Fibroblast of lung (primary cell): ENCODE data around the gene ATG7. TPM values are rescaled to one million over a fixed set of nuclear protein-coding genes. Genes with fewer than 3 reads are reported as not detected.
A peak's percentile ranks its signal among the peaks of the same experiment; 100 is the strongest.

Experiments used
- DNase-seq, 2 donors: peaks; one replicate each; pipeline versions ENCODE4 v3.0.0 to v3.0.0-alpha.2; 2010; ENCODE audit warnings: low read depth in 2 of 2
- H2AFZ ChIP-seq: 2 replicates; pipeline ENCODE4 v1.5.1; 2012; ENCODE audit warnings: low read length, control low read depth, inconsistent platforms
- H3K27ac ChIP-seq: 2 replicates; pipeline ENCODE4 v1.5.1; 2011; ENCODE audit warnings: low read length, control low read depth; ENCODE audit not compliant: insufficient read depth
- H3K27me3 ChIP-seq: 2 replicates; pipeline ENCODE4 v1.5.1; 2011; ENCODE audit warnings: mild to moderate bottlenecking, low read length; ENCODE audit not compliant: control insufficient read depth, insufficient read depth
- H3K36me3 ChIP-seq: 2 replicates; pipeline ENCODE4 v1.5.1; 2011; ENCODE audit warnings: low read length; ENCODE audit not compliant: control insufficient read depth, insufficient read depth
- H3K4me1 ChIP-seq: 2 replicates; pipeline ENCODE4 v1.5.1; 2011; ENCODE audit warnings: low read length; ENCODE audit not compliant: control insufficient read depth, insufficient read depth; ENCODE audit errors: extremely low read depth
- H3K4me2 ChIP-seq: 2 replicates; pipeline ENCODE4 v1.5.1; 2011; ENCODE audit warnings: low read length, control low read depth; ENCODE audit not compliant: insufficient read depth; ENCODE audit errors: extremely low read depth
- H3K4me3 ChIP-seq, 4 experiments: fragments of 200-600 bp in 1 of 4; sonication (generic) in 1 of 4; replicated peaks in 1 of 4; 2 replicates each; pipeline ENCODE4 v1.5.1; 2011 to 2016; ENCODE audit warnings: low read length in 4 of 4, low read depth in 3 of 4, mild to moderate bottlenecking in 3 of 4, control low read depth in 2 of 4, inconsistent platforms in 1 of 4, mixed read lengths in 1 of 4; ENCODE audit not compliant: insufficient read depth in 1 of 4; ENCODE audit errors: control extremely low read depth in 1 of 4
- H3K79me2 ChIP-seq: 2 replicates; pipeline ENCODE4 v1.5.1; 2012; ENCODE audit warnings: mild to moderate bottlenecking, low read length, inconsistent platforms; ENCODE audit not compliant: control insufficient read depth, insufficient read depth
- H3K9ac ChIP-seq: 2 replicates; pipeline ENCODE4 v1.5.1; 2011; ENCODE audit warnings: mild to moderate bottlenecking, low read length, control low read depth; ENCODE audit not compliant: insufficient read depth
- H3K9me3 ChIP-seq: 2 replicates; pipeline ENCODE4 v1.5.1; 2012; ENCODE audit warnings: low read depth, low read length; ENCODE audit not compliant: control insufficient read depth, insufficient read depth
- H4K20me1 ChIP-seq: 2 replicates; pipeline ENCODE4 v1.5.1; 2011; ENCODE audit warnings: low read length; ENCODE audit not compliant: control insufficient read depth, insufficient read depth; ENCODE audit errors: extremely low read depth
- EZH2 ChIP-seq: IDR thresholded peaks from 2 replicates; pipeline ENCODE4 v1.5.1; 2012; ENCODE audit warnings: low read length, control low read depth, mild to moderate bottlenecking; ENCODE audit errors: missing control alignments
- polyA plus RNA-seq, 2 donors: library from polyadenylated mRNA; depleted of rRNA in 1 of 2; stranded (reverse) in 1 of 2; unstranded in 1 of 2; fragments of >200 nt; gene quantifications; 2 replicates each; pipeline ENCODE4 v1.2.1, GENCODE V29; 2011 to 2012; ENCODE audit warnings: missing spikeins in 1 of 2
- total RNA-seq: library from RNA; depleted of rRNA; stranded (reverse); fragments of >200 nt; gene quantifications from 2 replicates; pipeline ENCODE4 v1.2.1, GENCODE V29; 2014
- TF ChIP-seq, protein P1 (sequence below), 2 donors: IDR thresholded peaks in 1 of 2; conservative IDR thresholded peaks in 1 of 2; 1 replicate in 1 of 2; 2 replicates in 1 of 2; pipeline ENCODE4 v1.5.1; 2011 to 2012; ENCODE audit warnings: low read length in 2 of 2, control low read depth in 1 of 2, inconsistent platforms in 1 of 2, low read depth in 1 of 2, mild to moderate bottlenecking in 1 of 2

The ATG7 gene
- total and polyA plus RNA-seq, 2 donors (not counting 1 experiment from before 2014, with no cell fraction given): 50.8 to 56.5 TPM

DNA sequence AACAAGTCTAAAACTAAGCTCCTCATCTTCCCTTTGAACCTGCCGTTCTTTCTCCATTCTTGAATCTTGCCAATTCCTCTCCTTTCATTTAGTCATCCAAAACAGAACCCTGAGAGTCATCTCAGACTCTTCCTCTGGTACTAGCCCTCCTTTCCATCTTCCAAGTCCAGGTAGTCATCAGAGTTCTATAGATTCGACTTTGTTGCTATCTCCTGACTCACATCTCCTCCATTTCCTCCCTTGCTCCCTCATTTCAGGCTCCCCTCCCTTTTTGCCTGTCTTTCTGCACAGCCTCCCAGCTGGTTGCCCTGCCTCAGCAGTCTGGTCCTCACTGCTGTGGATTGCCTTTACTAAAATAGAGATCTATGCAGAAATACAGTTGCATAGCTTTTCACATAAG, 4.7 kb downstream of the ATG7 start:
- Histone ChIP-seq H3K27ac (no peak overlapping the region), H4K20me1 (no peaks in the 10 kb centered on the region), H3K79me2 (peaks cover 67% of the 10 kb centered on the region), H3K9me3 (no peaks in the 10 kb centered on the region), H3K4me2 (no peak overlapping the region), H3K9ac (no peak overlapping the region), H3K4me3 (no peak overlapping the region), H3K4me1 (peaks cover 11% of the 10 kb centered on the region), H2AFZ (no peak overlapping the region), H3K27me3 (no peaks in the 10 kb centered on the region), H3K36me3 (no peaks in the 10 kb centered on the region)
- TF ChIP-seq, protein P1, sequence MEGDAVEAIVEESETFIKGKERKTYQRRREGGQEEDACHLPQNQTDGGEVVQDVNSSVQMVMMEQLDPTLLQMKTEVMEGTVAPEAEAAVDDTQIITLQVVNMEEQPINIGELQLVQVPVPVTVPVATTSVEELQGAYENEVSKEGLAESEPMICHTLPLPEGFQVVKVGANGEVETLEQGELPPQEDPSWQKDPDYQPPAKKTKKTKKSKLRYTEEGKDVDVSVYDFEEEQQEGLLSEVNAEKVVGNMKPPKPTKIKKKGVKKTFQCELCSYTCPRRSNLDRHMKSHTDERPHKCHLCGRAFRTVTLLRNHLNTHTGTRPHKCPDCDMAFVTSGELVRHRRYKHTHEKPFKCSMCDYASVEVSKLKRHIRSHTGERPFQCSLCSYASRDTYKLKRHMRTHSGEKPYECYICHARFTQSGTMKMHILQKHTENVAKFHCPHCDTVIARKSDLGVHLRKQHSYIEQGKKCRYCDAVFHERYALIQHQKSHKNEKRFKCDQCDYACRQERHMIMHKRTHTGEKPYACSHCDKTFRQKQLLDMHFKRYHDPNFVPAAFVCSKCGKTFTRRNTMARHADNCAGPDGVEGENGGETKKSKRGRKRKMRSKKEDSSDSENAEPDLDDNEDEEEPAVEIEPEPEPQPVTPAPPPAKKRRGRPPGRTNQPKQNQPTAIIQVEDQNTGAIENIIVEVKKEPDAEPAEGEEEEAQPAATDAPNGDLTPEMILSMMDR (conservative IDR thresholded peaks at IDR 0.05 in 1 of 2, IDR thresholded peaks at IDR 0.05 in 1 of 2; ENCODE audit: low read depth in 1 of 2, low read length in 2 of 2): no peak
- no peak for TF ChIP-seq EZH2
- DNase-seq: no peak

DNA sequence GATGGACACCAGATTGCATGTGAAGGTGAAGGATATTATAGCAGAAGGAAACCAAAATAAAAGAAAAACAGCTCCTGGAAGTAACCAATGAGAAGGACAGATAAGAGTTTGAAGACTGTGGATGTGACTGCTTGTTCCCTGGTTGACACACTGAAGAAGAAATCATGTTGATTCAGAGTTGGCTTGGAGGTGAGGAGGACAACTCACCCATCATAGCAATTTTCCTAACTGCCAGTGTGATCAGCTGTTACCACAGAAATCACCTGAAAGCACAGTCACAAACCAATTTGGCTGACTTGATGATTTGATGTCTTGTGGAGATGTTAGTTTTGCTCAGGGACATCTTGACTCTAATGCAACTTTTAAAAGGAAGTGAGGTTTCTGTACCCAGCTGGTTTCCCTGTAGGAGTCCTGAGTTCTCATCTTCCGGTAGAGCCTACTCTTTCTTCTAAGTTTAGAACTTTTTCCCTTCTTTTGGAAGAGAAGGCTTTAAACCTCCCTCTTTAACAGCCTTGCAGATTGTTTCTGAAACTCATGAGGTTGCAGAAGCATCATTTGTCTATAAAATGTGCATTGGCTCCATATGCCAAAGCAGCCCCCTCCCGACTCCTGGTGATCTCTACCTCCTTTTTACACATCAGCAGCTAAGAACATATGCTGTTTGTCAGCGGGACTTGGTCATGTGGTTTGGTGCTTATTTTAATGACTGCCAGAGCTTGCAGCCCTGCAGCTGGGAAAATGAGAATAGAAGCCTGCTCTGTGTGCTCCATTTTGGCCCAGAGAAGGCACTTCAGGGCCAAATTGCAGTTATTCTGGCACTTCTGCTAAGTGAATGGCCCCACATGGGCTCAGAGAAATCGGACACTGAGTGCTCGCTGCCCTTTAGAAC, 10.3 kb downstream of the ATG7 start:
- Histone ChIP-seq H3K4me2 (peak overlapping the region; percentile 30), H3K4me1 (peaks cover 21% of the 10 kb centered on the region), H3K4me3 (no peak overlapping the region), H2AFZ (no peak overlapping the region), H3K27me3 (no peaks in the 10 kb centered on the region), H3K9ac (no peak overlapping the region), H3K79me2 (peaks cover 50% of the 10 kb centered on the region), H3K27ac (peak overlapping the region; percentile 34), H4K20me1 (no peaks in the 10 kb centered on the region), H3K9me3 (no peaks in the 10 kb centered on the region), H3K36me3 (no peaks in the 10 kb centered on the region)
- no peak for TF ChIP-seq EZH2
- TF ChIP-seq, protein P1 (conservative IDR thresholded peaks at IDR 0.05 in 1 of 2, IDR thresholded peaks at IDR 0.05 in 1 of 2; ENCODE audit: low read depth in 1 of 2, low read length in 2 of 2): no peak
- peak in 1 of 2 donors; percentile 89 for DNase-seq

DNA sequence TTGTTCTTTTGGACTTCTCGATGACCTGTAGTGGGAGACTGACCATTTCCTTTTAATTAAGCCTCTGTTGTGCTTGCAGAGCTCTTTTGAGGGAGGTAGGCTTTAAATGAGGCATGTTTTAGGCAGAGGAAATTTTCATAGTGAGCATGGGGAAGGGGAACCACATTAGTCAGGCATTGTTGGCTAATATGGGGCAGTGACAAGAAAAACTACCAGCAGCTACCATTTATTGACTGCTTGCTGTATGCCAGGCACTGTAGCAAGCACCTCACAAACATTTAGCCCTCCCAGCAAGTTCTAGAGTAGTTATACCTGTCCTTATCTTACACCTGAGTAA, 10.9 kb downstream of the ATG7 start:
- peak overlapping the region; percentile 25 for H3K4me2 ChIP-seq
- H3K36me3 ChIP-seq: no peaks in the 10 kb centered on the region
- no peak for TF ChIP-seq EZH2
- TF ChIP-seq, protein P1 (conservative IDR thresholded peaks at IDR 0.05 in 1 of 2, IDR thresholded peaks at IDR 0.05 in 1 of 2; ENCODE audit: low read depth in 1 of 2, low read length in 2 of 2): no peak
- H3K79me2 ChIP-seq: peaks cover 50% of the 10 kb centered on the region
- no peak overlapping the region for H2AFZ ChIP-seq
- no peak overlapping the region for H3K4me3 ChIP-seq
- DNase-seq: no peak
- peaks cover 24% of the 10 kb centered on the region for H3K4me1 ChIP-seq
- H3K9me3 ChIP-seq: no peaks in the 10 kb centered on the region
- H3K27me3 ChIP-seq: no peaks in the 10 kb centered on the region
- H3K9ac ChIP-seq: no peak overlapping the region
- no peak overlapping the region for H3K27ac ChIP-seq
- no peaks in the 10 kb centered on the region for H4K20me1 ChIP-seq
